H9 (cell line): ENCODE measurements around the gene CDR2L. TPM values are rescaled to one million over a fixed set of nuclear protein-coding genes. Genes with fewer than 3 reads are reported as not detected.

Experiments used
- DNase-seq: peaks from one replicate; pipeline ENCODE4 v3.0.0-alpha.2; 2017
- H2AFZ ChIP-seq: one replicate; pipeline ENCODE4 v1.6.1; 2013; ENCODE audit warnings: mild to moderate bottlenecking, low read length, control low read depth, moderate library complexity
- H2AK5ac ChIP-seq: 2 replicates; pipeline ENCODE4 v1.6.1; 2013; ENCODE audit warnings: low read length, control low read depth, mixed read lengths; ENCODE audit not compliant: insufficient read length
- H2BK120ac ChIP-seq: one replicate; pipeline ENCODE4 v1.6.1; 2013; ENCODE audit warnings: low read depth, mild to moderate bottlenecking, low read length, control low read depth, inconsistent platforms; ENCODE audit not compliant: poor library complexity, severe bottlenecking
- H2BK12ac ChIP-seq: 2 replicates; pipeline ENCODE4 v1.6.1; 2013; ENCODE audit warnings: low read length, control low read depth, mixed read lengths, low read depth; ENCODE audit not compliant: insufficient read length
- H2BK15ac ChIP-seq: 2 replicates; pipeline ENCODE4 v1.6.1; 2013; ENCODE audit warnings: low read depth, low read length, control low read depth
- H2BK20ac ChIP-seq: one replicate; pipeline ENCODE4 v1.6.1; 2013; ENCODE audit warnings: low read depth, mild to moderate bottlenecking, low read length, control low read depth, inconsistent platforms; ENCODE audit not compliant: poor library complexity, severe bottlenecking
- H2BK5ac ChIP-seq: 2 replicates; pipeline ENCODE4 v1.6.1; 2013; ENCODE audit warnings: low read length, control low read depth, mixed read lengths; ENCODE audit not compliant: insufficient read length
- H3K14ac ChIP-seq: 2 replicates; pipeline ENCODE4 v1.6.1; 2013; ENCODE audit warnings: low read length, control low read depth; ENCODE audit not compliant: insufficient read depth
- H3K18ac ChIP-seq: 2 replicates; pipeline ENCODE4 v1.6.1; 2013; ENCODE audit warnings: low read depth, mild to moderate bottlenecking, mixed read lengths, low read length, control low read depth; ENCODE audit not compliant: insufficient read length
- H3K23ac ChIP-seq: 2 replicates; pipeline ENCODE4 v1.6.1; 2013; ENCODE audit warnings: low read length, control low read depth, mixed read lengths, low read depth; ENCODE audit not compliant: insufficient read length
- H3K23me2 ChIP-seq: 2 replicates; pipeline ENCODE4 v1.6.1; 2013; ENCODE audit warnings: low read depth, mild to moderate bottlenecking, mixed read lengths, low read length, control low read depth; ENCODE audit not compliant: insufficient read length, poor library complexity, severe bottlenecking
- H3K27ac ChIP-seq: 2 replicates; pipeline ENCODE4 v1.5.1; 2013; ENCODE audit warnings: low read length, control low read depth, mixed read lengths, low read depth; ENCODE audit not compliant: insufficient read length
- H3K27me3 ChIP-seq: 2 replicates; pipeline ENCODE4 v1.6.1; 2013; ENCODE audit warnings: low read length, control low read depth, inconsistent platforms; ENCODE audit not compliant: insufficient read depth
- H3K4ac ChIP-seq: 2 replicates; pipeline ENCODE4 v1.6.1; 2013; ENCODE audit warnings: low read depth, mild to moderate bottlenecking, control low read depth, inconsistent platforms, low read length, moderate library complexity
- H3K4me1 ChIP-seq: 2 replicates; pipeline ENCODE4 v1.6.1; 2013; ENCODE audit warnings: low read length, control low read depth, inconsistent platforms; ENCODE audit not compliant: insufficient read depth
- H3K4me2 ChIP-seq: 2 replicates; pipeline ENCODE4 v1.6.1; 2013; ENCODE audit warnings: low read length, control low read depth, mixed read lengths; ENCODE audit not compliant: insufficient read length, insufficient read depth
- H3K56ac ChIP-seq: 2 replicates; pipeline ENCODE4 v1.6.1; 2013; ENCODE audit warnings: low read depth, mild to moderate bottlenecking, mixed read lengths, low read length, control low read depth; ENCODE audit not compliant: insufficient read length
- H3K79me1 ChIP-seq: 2 replicates; pipeline ENCODE4 v1.6.1; 2013; ENCODE audit warnings: low read depth, mild to moderate bottlenecking, moderate library complexity, low read length, control low read depth, inconsistent platforms; ENCODE audit not compliant: insufficient read depth, poor library complexity, severe bottlenecking
- H3K79me2 ChIP-seq: 2 replicates; pipeline ENCODE4 v1.6.1; 2013; ENCODE audit warnings: low read length, control low read depth, inconsistent platforms; ENCODE audit not compliant: insufficient read depth
- H3K9ac ChIP-seq: 2 replicates; pipeline ENCODE4 v1.6.1; 2013; ENCODE audit warnings: low read length, control low read depth, mixed read lengths; ENCODE audit not compliant: insufficient read length; ENCODE audit errors: extremely low read depth
- H3K9me3 ChIP-seq: one replicate; pipeline ENCODE4 v1.6.1; 2013; ENCODE audit warnings: low read depth, low read length, inconsistent platforms; ENCODE audit not compliant: control insufficient read depth
- H3T11ph ChIP-seq: one replicate; pipeline ENCODE4 v1.6.1; 2013; ENCODE audit warnings: mild to moderate bottlenecking, low read length, control low read depth, inconsistent platforms
- H4K20me1 ChIP-seq: one replicate; pipeline ENCODE4 v1.6.1; 2013; ENCODE audit not compliant: control insufficient read depth, insufficient read length, insufficient read depth
- H4K5ac ChIP-seq: 2 replicates; pipeline ENCODE4 v1.6.1; 2013; ENCODE audit warnings: low read depth, mild to moderate bottlenecking, mixed read lengths, low read length, control low read depth; ENCODE audit not compliant: insufficient read length
- H4K8ac ChIP-seq: replicated peaks from 2 replicates; pipeline ENCODE4 v1.6.1; 2013; ENCODE audit warnings: low read length, control low read depth, mixed read lengths, low read depth; ENCODE audit not compliant: insufficient read length
- H4K91ac ChIP-seq: 2 replicates; pipeline ENCODE4 v1.6.1; 2013; ENCODE audit warnings: low read depth, mild to moderate bottlenecking, moderate library complexity, mixed read lengths, low read length, control low read depth; ENCODE audit not compliant: insufficient read length
- H3K27ac Mint-ChIP-seq, 3 experiments: 2 replicates in 2 of 3; 3 replicates in 1 of 3; pipeline ENCODE4 v1.8.0; 2020 to 2021; ENCODE audit warnings: mixed read lengths in 3 of 3, mild to moderate bottlenecking in 1 of 3, moderate library complexity in 1 of 3
- H3K27me3 Mint-ChIP-seq: 2 replicates; pipeline ENCODE4 v1.8.0; 2021; ENCODE audit warnings: low read depth, mild to moderate bottlenecking, moderate library complexity, mixed read lengths
- H3K36me3 Mint-ChIP-seq, 3 experiments: 2 replicates in 2 of 3; 3 replicates in 1 of 3; pipeline ENCODE4 v1.8.0; 2020 to 2021; ENCODE audit warnings: low read depth in 3 of 3, mixed read lengths in 3 of 3; ENCODE audit not compliant: insufficient read depth in 1 of 3
- H3K4me1 Mint-ChIP-seq, 2 experiments: 2 replicates each; pipeline ENCODE4 v1.8.0; 2020; ENCODE audit warnings: mixed read lengths in 2 of 2
- H3K4me3 Mint-ChIP-seq, 2 experiments: 2 replicates in 1 of 2; 3 replicates in 1 of 2; pipeline ENCODE4 v1.8.0; 2020 to 2021; ENCODE audit warnings: mild to moderate bottlenecking in 2 of 2, mixed read lengths in 2 of 2, moderate library complexity in 1 of 2
- H3K9me3 Mint-ChIP-seq, 2 experiments: 2 replicates in 1 of 2; 3 replicates in 1 of 2; pipeline ENCODE4 v1.8.0; 2020; ENCODE audit warnings: mild to moderate bottlenecking in 2 of 2, mixed read lengths in 2 of 2, moderate library complexity in 1 of 2
- WGBS: extraction: QIAGEN DNeasy Blood & Tissue Kit; methylation state at CpG from one replicate; pipeline ENCODE4 v1.1.7; 2013; ENCODE audit warnings: missing lambda C conversion rate, low lambda C conversion rate, mixed read lengths; ENCODE audit not compliant: insufficient read length; ENCODE audit errors: extremely low coverage; 5-methylcytosine and 5-hydroxymethylcytosine counted together
- long read RNA-seq: library from polyadenylated mRNA; unstranded; transcript quantifications from one replicate; pipeline ENCODE4 v2.0.0, GENCODE V29; 2020
- total RNA-seq: library from RNA; stranded (reverse); gene quantifications from 2 replicates; pipeline ENCODE4 v1.2.1, GENCODE V29; 2021
- TF ChIP-seq, protein P1 (sequence below): fragments of 200-600 bp; sonication (generic); conservative IDR thresholded peaks from 3 replicates; pipeline ENCODE4 v1.8.0; 2021; ENCODE audit warnings: antibody characterized with exemption, mild to moderate bottlenecking

CDR2L gene
- total RNA-seq: 23.3 and 24.0 TPM in 2 replicates
- long read RNA-seq, partial matches to known transcripts: 5 of 6 reads
- long read RNA-seq, other reads (novel, unspliced or antisense): 0 of 6 reads

DNA sequence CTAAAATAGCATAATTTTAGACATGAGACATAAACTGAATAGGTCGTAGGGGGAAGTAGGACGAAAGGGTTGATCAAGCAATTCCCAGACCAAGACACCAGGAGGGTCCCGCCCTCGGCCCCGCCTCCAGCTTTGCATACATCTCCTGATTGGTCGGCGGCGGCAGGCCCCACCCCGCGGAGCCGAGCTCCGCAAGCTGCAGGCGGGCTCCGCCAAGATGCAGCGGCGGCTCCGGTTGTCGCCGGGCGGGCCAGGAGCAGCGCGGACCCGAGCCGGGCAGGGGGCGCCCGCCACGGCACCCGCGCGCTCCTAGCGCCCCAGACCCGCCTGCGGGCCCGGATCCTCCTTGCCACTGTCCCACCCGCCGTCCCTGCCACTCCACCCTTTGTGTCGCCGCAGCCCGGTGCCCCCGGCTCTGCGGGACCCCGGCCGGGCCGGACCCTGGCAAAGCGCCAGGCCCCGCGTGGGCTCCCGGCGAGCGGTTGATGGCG lies at the start of gene CDR2L:
Gene CDR2L (plus strand): TSS at position 215 of the 491 bp plus-strand sequence. CDS start 412 bp downstream, outside the sequence.
- no peak within 1 kb of the TSS for H3K23ac ChIP-seq
- no peaks in the 10 kb centered on the region; a peak in 1 of 5 replicates for H3K9me3 Mint-ChIP-seq
- H2BK5ac ChIP-seq: no peak within 1 kb of the TSS
- no peaks in the 10 kb centered on the region for H3K27me3 ChIP-seq
- TF ChIP-seq, protein P1, sequence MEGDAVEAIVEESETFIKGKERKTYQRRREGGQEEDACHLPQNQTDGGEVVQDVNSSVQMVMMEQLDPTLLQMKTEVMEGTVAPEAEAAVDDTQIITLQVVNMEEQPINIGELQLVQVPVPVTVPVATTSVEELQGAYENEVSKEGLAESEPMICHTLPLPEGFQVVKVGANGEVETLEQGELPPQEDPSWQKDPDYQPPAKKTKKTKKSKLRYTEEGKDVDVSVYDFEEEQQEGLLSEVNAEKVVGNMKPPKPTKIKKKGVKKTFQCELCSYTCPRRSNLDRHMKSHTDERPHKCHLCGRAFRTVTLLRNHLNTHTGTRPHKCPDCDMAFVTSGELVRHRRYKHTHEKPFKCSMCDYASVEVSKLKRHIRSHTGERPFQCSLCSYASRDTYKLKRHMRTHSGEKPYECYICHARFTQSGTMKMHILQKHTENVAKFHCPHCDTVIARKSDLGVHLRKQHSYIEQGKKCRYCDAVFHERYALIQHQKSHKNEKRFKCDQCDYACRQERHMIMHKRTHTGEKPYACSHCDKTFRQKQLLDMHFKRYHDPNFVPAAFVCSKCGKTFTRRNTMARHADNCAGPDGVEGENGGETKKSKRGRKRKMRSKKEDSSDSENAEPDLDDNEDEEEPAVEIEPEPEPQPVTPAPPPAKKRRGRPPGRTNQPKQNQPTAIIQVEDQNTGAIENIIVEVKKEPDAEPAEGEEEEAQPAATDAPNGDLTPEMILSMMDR: no peak; the same call in 2 of the 3 replicates
- H3K9me3 ChIP-seq: no peaks in the 10 kb centered on the region
- no peaks in the 10 kb centered on the region for H3K27me3 Mint-ChIP-seq
- H3K56ac ChIP-seq: no peak within 1 kb of the TSS
- no CpG with 5 or more reads among the region's 51 CpGs for whole genome bisulfite sequencing
- H2BK20ac ChIP-seq: no peak within 1 kb of the TSS
- H3K4me1 ChIP-seq: no peaks in the 10 kb centered on the region; the same call in 1 of the 2 replicates
- H3K4me3 Mint-ChIP-seq: peak within 1 kb of the TSS; percentile 85 to 96
- no peak within 1 kb of the TSS for H3K27ac ChIP-seq
- peaks cover 11% of the 10 kb centered on the region for H3K23me2 ChIP-seq
- H2AFZ ChIP-seq: no peak within 1 kb of the TSS
- H3K18ac ChIP-seq: peak within 1 kb of the TSS; percentile 77
- peak within 1 kb of the TSS; percentile 81 to 97 (median 95); a peak in 6 of 7 replicates for H3K27ac Mint-ChIP-seq
- H3K4me2 ChIP-seq: peak within 1 kb of the TSS; percentile 71
- peaks cover 14 to 17% of the 10 kb centered on the region in 2 experiments for H3K4me1 Mint-ChIP-seq
- H4K20me1 ChIP-seq: no peaks in the 10 kb centered on the region
- no peak within 1 kb of the TSS for H4K8ac ChIP-seq
- H3K79me2 ChIP-seq: peaks cover 9% of the 10 kb centered on the region; the same call in 1 of the 2 replicates
- no peak within 1 kb of the TSS; the same call in 1 of the 2 replicates for H3K4ac ChIP-seq
- H3T11ph ChIP-seq: no peak within 1 kb of the TSS
- no peak within 1 kb of the TSS for H2AK5ac ChIP-seq
- H3K36me3 Mint-ChIP-seq: peaks cover 0 to 2% (median 0%) of the 10 kb centered on the region in 3 experiments; a peak in 1 of 7 replicates
- peak within 1 kb of the TSS; percentile 79; the same call in 1 of the 2 replicates for H3K14ac ChIP-seq
- H3K9ac ChIP-seq: peak within 1 kb of the TSS; percentile 53
- no peak within 1 kb of the TSS for H4K5ac ChIP-seq
- no peak within 1 kb of the TSS for H2BK120ac ChIP-seq
- H3K79me1 ChIP-seq: peaks cover 8% of the 10 kb centered on the region
- H2BK12ac ChIP-seq: no peak within 1 kb of the TSS
- no peak within 1 kb of the TSS for H2BK15ac ChIP-seq
- DNase-seq: peak; percentile 98
- H4K91ac ChIP-seq: no peak within 1 kb of the TSS
